ENCODE data around the gene SMLR1. TPM values are rescaled to one million over a fixed set of nuclear protein-coding genes. Genes with fewer than 3 reads are reported as not detected.

SMLR1 gene
- total RNA-seq, 2 experiments from 2014 or later, result not detected

- CTCF ChIA-PET, result no interaction called here
- POLR2A ChIA-PET, result no interaction called here
Observed at GRCh38 chr6:130822736-130823135, 4.5 kb upstream of the SMLR1 start.

DNA sequence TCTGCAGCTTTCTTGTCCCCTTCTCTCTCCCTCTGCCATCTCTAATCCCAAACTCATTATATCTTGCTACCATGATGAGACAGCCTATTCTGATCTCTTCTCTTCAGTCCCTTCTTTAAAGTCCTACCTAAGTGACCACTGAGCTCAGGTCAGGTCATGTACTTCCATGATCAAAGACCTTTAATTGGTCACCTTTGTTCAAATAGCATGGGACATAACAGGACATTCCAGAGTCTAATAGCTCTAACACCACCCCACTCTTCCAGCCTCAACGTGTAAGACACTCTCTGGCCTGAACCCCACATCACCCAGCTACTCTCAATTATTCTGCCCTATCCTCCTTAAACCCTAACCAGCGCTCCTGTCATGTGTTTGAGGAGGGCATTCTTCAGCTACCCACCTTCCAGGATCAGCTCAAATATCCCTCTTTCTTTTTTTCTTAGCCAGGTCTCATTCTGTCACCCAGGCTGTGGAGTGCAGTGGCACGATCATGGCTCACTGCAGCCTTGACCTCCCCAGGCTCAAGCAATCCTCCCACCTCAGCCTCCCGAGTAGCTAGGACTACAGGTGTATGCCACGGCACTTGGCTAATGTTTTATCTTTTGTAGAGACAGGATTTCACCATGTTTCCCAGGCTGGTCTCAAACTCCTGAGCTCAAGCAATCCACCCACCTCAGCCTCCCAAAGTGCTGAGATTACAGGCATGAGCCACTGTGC, 2.1 kb upstream of the SMLR1 start:
- POLR2A ChIA-PET, result no interaction called here
- CTCF ChIA-PET, result no interaction called here

- POLR2A ChIA-PET, result no interaction called here
- CTCF ChIA-PET, result no interaction called here
Observed at GRCh38 chr6:130825772-130826441, 1.3 kb upstream of the SMLR1 start.

DNA sequence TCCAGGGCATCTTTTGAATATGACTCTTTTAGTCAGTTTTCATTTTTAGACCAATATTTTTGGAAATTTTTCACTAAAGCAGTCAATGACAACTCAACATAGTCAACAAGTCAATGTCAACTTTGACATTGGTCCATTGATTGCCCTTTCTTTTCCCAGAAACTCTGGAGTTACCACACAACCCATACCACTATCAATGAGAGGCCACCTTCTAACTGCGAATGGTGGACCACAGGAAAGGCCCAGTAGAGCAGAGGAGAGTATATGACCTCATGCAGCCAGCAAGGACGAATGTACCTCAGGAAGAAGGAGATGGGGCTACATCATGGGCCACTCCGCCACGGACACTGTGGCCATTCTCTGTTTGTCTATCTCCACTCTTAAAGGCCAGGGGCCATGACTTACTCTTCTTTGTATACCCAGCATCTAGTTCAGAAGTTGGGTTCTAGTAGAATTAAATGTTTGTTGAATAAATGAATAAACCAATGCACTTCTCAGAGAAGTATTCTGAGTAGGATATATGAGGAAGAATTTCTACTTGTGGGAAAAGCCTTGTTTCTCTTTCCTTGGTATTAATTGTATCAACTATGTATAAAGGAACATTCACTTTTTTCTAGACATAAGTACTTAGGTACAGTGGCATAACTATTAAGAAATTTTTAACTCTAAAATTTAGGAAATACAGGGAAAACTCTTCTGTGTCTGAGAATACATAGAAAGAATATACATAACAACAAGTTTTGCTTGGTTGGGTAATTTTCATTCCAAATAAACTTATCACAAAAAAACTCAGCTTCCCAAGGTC, 562 bp upstream of the SMLR1 start:
- CTCF ChIA-PET, result no interaction called here
- POLR2A ChIA-PET, result no interaction called here

- CTCF ChIA-PET, result no interaction called here
- POLR2A ChIA-PET, result no interaction called here
Observed at GRCh38 chr6:130829333-130829910, 2.2 kb downstream of the SMLR1 start.

DNA sequence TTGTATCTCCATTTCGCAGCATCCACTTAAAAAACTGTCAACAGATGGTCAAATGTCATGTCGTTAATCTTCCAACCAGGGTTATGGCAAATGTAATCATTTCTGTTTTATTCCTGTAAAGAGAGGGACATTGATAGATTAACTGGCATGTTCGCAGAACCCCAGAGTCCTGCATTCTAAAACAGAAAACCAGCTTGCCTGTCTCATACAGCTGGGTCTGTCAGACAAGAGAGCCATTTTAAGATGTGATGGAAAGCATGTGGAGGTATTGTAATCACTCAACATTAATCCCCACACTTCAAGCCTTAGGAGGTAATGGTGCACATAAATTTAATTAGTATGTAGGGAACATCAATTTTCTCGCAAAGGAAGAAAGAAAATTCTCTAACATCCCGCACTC, 4.4 kb downstream of the SMLR1 start:
- ChIA-PET CTCF (no interaction called here), POLR2A (no interaction called here)

DNA sequence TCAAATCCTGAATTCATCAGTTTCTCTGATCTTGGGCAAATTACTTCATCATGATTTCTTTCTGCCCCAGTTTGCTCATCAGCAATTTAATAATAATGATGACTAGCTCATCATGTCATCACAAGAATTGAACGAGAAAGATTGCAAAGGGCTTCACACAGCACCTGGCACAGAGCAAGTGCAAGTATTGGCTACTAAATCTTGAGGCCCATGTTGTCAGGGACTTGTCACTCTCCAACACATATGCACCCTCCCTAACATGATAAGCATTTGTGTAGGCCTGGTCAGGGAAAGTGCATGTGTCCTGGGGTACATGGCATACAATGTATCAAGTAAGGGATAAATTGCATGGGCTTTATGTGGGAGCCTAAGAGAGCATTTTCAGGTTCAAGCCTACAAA, 6.4 kb downstream of the SMLR1 start:
- CTCF ChIA-PET, result no interaction called here
- POLR2A ChIA-PET, result no interaction called here

DNA sequence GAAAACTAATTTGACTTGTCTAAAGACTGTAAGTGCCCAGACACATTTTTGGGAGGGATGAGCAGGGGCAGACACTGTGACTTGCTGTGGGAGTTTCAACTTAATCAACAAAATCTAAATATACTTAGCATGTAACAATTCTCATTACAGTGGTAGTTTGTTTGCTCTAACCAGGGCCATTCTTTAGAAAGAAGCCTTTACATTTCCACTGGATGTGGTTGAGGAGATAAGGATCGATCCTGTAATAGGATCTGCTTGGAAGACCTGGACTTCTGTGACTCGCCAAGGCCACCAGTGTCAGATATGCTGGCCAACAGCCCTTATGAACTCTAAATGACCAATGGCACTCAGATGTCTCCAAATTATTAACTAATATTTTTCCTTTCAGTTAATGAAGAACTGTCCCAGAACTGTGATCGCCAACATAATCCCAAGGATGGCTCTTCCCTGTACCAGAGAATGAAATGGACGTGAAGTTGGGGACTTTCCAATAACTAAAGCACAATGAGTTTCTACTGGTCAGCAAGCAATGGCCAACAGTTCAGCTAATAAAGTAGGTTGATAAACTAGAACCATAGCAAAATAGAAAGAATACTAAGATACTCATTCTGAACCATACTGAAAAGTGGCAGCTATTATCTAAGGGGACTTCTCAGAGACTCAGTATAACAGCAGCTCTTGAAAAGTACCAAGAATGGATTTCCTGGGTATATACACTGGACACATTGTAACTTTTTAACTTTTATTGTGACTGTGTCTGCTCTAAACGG, 7.5 kb downstream of the SMLR1 start:
- ChIA-PET CTCF (no interaction called here), POLR2A (no interaction called here)

DNA sequence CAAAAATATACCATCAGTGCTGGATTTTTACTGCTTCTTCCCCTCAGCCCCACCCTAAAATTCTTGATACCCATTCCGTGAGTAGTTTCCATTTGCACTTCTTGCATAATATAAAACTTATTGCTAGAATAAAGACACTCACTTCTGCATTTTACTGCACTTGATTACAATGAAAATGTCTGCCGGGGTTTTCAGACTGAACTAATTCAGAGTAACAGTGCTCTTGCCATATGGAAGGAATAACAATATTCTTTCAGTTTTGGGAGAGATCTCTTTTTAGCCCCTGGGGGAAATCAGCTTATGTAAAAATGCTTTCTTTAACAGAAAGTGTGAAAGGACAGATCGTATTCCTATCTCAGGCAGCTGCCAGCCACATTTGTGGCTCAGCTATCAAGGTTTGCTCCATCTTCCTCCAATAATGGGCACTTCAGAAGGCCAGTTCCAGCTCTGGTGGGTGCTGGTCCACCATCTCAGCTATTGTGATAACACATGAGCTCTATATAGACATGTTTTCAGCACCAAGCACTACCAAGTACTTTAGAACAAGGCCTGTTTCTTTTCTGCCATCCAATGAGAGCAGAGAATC, 8.9 kb downstream of the SMLR1 start:
- ChIA-PET CTCF (no interaction called here), POLR2A (no interaction called here)

- ChIA-PET CTCF (no interaction called here), POLR2A (no interaction called here)
Observed at GRCh38 chr6:130837067-130837466, 9.9 kb downstream of the SMLR1 start.

GRCh38 chr6:130838250-130838860, 11.1 kb downstream of the SMLR1 start:
- CTCF ChIA-PET, result no interaction called here
- POLR2A ChIA-PET, result no interaction called here

DNA sequence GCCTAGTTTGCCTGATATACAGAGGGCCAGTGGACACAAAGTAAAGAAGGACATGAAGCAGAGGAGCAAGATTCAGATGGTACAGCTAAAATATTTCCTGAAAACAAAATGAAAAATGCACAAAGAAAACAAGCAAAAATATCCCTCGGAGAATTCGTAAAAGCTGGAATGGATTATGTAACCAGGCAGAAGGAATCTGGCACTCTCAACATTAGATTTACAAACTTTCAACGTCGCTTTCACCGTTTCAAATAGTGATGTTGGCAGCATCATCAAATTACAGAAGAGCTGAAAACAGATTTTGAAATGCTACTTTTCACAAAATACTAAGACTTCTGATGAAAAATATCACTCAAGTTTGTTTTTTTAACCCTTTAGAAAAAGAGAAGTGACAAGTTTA, 11.7 kb downstream of the SMLR1 start:
- POLR2A ChIA-PET, result no interaction called here
- CTCF ChIA-PET, result no interaction called here

DNA sequence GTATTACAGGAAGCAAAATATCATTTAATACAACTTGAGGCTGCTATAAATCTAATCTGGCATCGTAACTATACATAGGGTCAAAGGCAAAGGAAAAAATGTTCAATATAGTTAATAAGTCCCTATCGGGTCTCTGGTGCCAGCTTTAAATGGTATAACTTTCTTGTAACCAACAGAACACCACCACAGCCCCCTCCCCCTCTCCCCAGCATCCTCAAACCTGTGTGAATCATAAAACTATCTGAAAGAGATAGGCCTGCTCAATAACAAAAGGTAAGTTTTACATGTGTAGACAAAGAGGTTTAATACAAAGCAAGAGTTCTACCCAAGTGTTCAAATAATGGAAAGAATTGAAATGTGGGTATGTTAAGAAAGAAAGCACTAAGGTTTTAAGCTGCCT, 12.2 kb downstream of the SMLR1 start:
- POLR2A ChIA-PET, result no interaction called here
- CTCF ChIA-PET, result no interaction called here

GRCh38 chr6:130840050-130840449, 12.8 kb downstream of the SMLR1 start:
- ChIA-PET CTCF (no interaction called here), POLR2A (no interaction called here)

GRCh38 chr6:130841128-130841728, 14.0 kb downstream of the SMLR1 start:
- ChIA-PET CTCF (no interaction called here), POLR2A (no interaction called here)

DNA sequence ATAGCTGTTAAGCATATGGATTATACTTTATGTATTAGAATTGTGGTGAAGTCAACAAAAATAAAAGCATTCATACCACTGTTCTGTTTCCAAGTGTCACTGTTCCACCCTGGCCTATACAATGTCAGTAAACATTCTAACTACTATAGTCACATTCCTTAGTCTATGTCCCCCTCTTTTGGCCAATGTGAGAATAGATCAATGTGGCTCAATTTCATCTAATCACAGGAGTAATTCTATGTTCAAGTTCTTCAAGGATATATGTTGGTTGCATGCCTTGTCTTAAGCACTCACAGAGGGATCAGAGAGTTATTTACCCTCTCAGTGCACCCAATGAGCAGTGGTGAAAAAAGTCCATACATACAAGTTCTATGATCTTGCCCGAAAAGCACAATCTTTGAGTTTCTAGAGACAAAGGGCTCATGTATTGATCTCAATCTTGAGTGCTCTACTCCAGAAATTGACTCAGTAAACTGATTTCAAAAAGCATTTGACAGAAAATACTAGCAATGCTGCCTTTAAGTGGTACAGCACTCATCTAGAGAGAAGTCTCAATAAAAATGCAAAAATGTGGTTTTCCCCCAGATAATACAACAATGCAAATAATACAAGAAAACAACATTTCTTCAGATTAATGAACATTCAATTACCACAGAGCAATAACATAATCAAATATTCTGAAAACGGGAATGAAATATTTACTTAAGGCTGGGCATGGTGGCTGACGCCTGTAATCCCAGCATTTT, 16.5 kb downstream of the SMLR1 start:
- POLR2A ChIA-PET, result no interaction called here
- CTCF ChIA-PET, result interaction anchor here (1.0 kb wide), 1 partner anchor 521 kb away, joined by 3 read pairs; no protein-coding TSS in a partner anchor

GRCh38 chr6:130846501-130846900, 19.3 kb downstream of the SMLR1 start:
- CTCF ChIA-PET, result no interaction called here

More at GRCh38 chr6:130846501-130846900, 19.3 kb downstream of the SMLR1 start:
- POLR2A ChIA-PET, result no interaction called here
